MG63 (cell line): ENCODE measurements around the gene MYH11. TPM values are rescaled to one million over a fixed set of nuclear protein-coding genes. Genes with fewer than 3 reads are reported as not detected.

Experiments used
- DNase-seq: peaks from one replicate; pipeline ENCODE4 v3.0.0-alpha.2; 2020
- H3K27me3 ChIP-seq: fragments of 250-450 bp; sonication (Bioruptor Pico); 2 replicates; pipeline ENCODE4 v1.5.1; 2020; ENCODE audit warnings: mild to moderate bottlenecking, moderate library complexity
- H3K36me3 ChIP-seq: fragments of 250-450 bp; sonication (Bioruptor Pico); 2 replicates; pipeline ENCODE4 v1.5.1; 2020; ENCODE audit warnings: mild to moderate bottlenecking, moderate library complexity
- H3K4me3 ChIP-seq: fragments of 250-450 bp; sonication (Bioruptor Pico); 2 replicates; pipeline ENCODE4 v1.5.1; 2020; ENCODE audit warnings: mild to moderate bottlenecking, moderate library complexity
- H3K9me3 ChIP-seq: fragments of 250-450 bp; sonication (Bioruptor Pico); 2 replicates; pipeline ENCODE4 v1.5.1; 2020; ENCODE audit warnings: mild to moderate bottlenecking, moderate library complexity
- total RNA-seq: library from RNA; depleted of rRNA; stranded (reverse); fragments of >200 nt; shearing (Covaris generic); gene quantifications from 2 replicates; pipeline ENCODE4 v1.2.3, GENCODE V29; 2014; ENCODE audit warnings: low replicate concordance

Gene MYH11
- total RNA-seq, 1 experiment from 2014 or later: 0.03 TPM

DNA sequence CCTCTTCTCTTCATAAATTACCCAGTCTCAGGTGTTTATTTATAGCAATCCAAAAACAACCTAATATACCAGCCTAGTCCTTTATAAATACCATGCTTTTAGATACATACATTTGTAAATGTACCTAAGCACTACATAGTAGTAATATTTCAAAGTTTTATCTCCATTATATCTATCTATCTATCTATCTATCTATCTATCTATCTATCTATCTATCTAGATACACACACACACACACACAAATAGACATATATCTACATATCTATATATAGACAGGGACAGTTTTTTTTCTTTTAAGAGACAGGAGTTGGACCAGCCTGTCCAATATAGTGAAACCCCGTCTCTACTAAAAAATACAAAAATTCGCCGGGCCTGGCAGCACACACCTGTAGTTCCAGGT lies 25.7 kb upstream of the MYH11 start:
- no peaks in the 10 kb centered on the region for H3K9me3 ChIP-seq
- DNase-seq: no peak
- no peak overlapping the region for H3K4me3 ChIP-seq
- H3K36me3 ChIP-seq: peaks cover 79% of the 10 kb centered on the region
- H3K27me3 ChIP-seq: no peaks in the 10 kb centered on the region

DNA sequence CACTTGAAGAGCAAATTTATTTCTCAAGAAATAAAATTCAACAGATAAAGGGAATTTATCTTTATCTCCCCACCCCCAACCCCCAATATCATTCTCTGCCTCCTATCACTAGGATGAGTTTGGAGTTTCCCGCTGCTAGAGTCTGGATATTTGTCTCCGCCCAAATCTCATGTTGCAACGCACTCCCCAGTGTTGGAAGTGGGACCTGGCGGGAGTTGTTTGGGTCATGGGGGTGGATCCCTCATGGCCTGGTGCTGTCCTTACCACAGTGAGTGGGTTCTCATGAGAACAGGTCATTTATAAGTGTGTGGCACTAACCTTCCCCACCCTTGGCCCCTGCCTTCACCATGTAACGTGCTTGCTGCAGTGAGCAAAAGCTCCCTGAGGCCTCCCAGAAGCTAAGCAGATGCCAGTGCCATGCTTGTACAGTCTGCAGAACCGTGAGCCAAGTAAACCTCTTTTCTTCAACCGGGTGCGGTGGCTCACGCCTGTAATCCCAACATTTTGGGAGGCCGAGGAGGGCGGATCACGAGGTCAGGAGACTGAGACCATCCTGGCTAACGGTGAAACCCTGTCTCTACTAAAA lies 25.1 kb upstream of the MYH11 start:
- Histone ChIP-seq H3K4me3 (no peak overlapping the region), H3K9me3 (no peaks in the 10 kb centered on the region), H3K27me3 (no peaks in the 10 kb centered on the region), H3K36me3 (peaks cover 81% of the 10 kb centered on the region)
- DNase-seq: no peak

DNA sequence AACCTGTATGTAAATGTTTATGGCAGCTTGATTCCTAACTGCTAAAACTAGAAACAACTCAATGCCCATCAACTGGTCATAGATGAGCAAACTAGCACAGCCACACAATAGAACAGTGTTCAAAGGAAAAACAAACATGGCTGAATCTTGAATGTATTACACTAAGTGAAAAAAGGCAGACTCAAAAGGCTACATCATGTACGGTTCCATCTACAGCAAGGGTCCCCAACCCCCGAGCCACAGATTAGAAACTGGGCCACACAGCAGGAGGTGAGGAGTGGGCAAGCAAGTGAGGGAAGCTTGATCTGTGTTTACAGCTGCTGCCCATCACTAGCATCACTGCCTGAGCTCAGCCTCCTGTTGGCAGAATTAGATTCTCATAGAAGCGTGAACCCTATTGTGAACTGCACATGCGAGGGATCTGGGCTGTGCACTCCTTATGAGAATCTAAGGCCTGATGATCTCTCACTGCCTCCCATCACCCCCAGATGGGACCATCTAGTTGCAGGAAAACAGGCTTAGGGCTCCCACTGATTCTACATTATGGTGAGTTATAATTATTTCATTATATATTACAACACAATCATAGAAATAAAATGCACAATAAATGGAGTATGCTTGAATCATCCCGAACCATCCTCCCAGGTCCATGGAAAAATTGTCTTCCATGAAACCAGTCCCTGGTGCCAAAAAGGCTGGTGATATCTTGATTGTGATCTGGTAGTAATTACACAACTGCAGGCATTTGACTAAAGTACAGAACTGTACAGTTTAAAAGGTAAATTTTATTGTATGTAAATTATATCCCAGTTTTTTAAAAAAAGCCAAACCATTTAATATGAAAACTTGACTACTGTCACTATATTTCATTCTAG lies 23.8 kb upstream of the MYH11 start:
- no peak for DNase-seq
- no peaks in the 10 kb centered on the region for H3K27me3 ChIP-seq
- H3K36me3 ChIP-seq: peaks cover 76% of the 10 kb centered on the region

DNA sequence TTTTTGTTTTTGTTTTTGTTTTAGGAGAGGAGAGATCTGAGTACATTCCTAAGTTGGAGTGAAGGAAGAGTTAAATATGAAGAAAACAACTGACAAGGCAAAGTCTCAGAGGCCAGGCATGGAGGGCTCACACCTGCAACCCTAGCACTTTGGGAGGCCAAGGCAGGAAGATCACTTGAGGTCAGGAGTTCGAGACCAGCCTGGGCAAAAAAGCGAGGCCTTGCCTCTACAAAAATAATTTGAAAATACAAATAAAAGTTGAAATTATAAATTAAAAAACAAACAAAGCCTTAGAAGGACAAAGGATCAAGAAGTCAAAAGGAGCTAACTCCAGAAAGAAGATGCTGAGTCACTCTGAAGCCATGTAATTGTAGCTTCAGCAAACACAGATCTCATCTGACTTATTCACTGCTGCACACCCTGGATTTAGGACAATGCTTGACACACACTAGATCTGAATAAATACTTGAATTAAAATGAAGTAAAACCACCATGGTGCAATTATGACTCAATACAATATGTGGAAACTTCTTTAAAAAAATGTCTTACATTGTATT lies 22.5 kb upstream of the MYH11 start:
- no peak overlapping the region for H3K4me3 ChIP-seq
- peaks cover 74% of the 10 kb centered on the region for H3K36me3 ChIP-seq
- no peaks in the 10 kb centered on the region for H3K27me3 ChIP-seq
- H3K9me3 ChIP-seq: no peaks in the 10 kb centered on the region
- DNase-seq: peak; percentile 60

More for the DNA sequence above, 23.8 kb upstream of the MYH11 start:
- Histone ChIP-seq H3K9me3 (no peaks in the 10 kb centered on the region), H3K4me3 (no peak overlapping the region)

DNA sequence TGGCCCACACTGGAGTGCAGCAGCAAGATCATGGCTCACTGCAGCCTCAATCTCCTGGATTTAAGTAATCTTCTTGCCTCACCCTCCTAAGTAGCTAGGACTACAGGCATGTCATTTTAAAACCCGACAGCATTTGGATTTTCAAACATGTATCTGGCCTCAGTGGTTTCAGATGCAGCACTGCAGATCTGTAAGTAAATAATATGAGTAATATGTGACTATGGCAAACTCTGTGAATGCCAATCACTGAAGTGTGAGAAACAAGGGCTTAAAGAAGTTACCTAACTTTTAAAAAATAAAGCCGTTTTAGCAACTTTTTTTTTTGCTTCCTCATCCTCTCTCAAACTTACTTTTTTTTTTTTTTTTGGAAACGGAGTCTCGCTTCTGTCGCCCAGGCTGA lies 19.7 kb upstream of the MYH11 start:
- no peak for DNase-seq
- H3K9me3 ChIP-seq: no peaks in the 10 kb centered on the region
- H3K4me3 ChIP-seq: no peak overlapping the region
- peaks cover 65% of the 10 kb centered on the region for H3K36me3 ChIP-seq
- H3K27me3 ChIP-seq: no peaks in the 10 kb centered on the region

DNA sequence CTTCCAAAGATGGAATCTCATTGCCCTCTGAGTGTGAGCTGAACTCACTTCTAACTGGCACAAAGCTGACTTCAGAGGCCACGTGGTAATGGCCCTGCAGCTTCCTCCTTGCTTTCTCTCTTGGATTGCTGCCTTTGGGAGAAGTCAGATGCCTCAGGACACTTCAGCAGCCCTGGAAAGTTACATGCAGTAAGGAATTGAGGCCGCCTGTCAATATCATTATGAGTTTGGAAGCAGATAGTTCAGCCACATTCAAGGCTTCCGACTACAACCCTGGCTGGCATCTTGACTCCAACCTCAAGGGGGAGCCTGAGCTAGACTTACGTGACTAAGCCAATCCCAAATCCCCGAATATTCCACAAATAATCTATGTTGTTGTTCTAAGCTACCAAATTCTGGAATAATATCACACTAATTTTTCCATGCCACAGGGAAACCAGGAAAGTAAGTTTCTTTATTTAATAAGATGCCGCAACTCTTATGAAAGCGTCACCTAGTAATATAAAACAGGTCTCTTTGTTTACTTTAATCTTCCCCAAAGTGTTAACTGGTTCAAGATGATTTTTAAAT lies 18.0 kb upstream of the MYH11 start:
- no peak overlapping the region for H3K4me3 ChIP-seq
- H3K9me3 ChIP-seq: no peaks in the 10 kb centered on the region
- DNase-seq: peak; percentile 77
- peaks cover 65% of the 10 kb centered on the region for H3K36me3 ChIP-seq
- H3K27me3 ChIP-seq: no peaks in the 10 kb centered on the region

DNA sequence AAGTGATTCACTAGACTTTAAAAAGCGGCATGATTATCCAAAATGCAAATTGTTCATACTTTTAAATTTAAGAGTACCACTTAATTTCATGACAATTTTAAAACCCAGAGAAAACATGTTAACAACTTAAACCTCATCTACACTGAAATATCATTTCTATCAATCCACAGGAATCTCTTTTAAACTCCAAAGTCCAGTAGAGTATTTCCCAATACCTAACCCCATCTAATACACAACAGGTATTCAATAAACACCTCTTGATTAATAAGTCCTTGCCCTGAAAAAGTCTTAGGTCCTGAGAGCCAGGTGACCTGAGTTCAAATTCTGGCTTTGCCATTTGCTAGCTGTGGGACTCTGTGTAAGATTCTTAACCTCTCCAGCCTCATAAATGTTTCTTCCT lies 16.9 kb upstream of the MYH11 start:
- no peak for DNase-seq
- no peak overlapping the region for H3K4me3 ChIP-seq
- no peaks in the 10 kb centered on the region for H3K27me3 ChIP-seq
- H3K36me3 ChIP-seq: peaks cover 65% of the 10 kb centered on the region
- H3K9me3 ChIP-seq: no peaks in the 10 kb centered on the region

DNA sequence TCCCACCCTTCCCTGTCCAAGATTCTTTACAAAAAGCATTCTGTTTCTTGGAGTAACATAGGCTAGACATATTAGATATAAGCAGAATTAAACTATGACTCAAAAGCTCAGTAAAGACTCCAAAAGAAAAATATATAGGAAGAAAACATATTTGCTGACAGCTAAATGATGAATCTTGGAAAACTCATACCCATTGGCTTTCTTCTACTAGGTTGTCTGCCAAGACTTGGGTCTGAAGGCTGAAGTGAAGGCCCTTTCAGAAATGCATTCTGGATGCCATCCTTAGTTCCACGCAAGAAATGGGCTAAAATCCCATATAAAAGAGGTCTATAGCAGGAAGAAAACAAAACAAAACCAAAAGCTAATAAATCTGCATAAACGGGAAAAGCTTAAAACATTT lies 16.5 kb upstream of the MYH11 start:
- Histone ChIP-seq H3K4me3 (no peak overlapping the region), H3K27me3 (no peaks in the 10 kb centered on the region), H3K9me3 (no peaks in the 10 kb centered on the region), H3K36me3 (peaks cover 66% of the 10 kb centered on the region)
- DNase-seq: peak; percentile 28

DNA sequence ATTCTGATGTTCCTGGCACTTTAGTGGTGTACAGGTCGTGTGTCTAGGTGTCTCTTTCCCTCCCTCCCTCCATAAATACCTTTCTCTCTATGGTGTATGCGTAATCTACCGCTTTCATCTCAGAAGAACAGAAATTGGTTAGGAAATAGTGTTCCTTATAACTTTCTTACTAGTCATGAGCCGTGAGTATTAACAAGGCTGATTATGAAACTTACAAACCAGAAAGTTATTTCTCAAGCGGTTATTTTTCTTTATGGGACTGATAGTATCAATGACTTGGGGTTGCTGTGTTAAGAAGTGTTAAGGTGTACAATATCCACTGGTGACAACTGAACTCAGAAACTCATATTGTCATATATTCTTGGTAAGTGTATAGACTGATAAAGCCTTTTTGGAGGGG lies 13.2 kb upstream of the MYH11 start:
- Histone ChIP-seq H3K9me3 (no peaks in the 10 kb centered on the region), H3K4me3 (no peak overlapping the region), H3K27me3 (no peaks in the 10 kb centered on the region), H3K36me3 (peaks cover 68% of the 10 kb centered on the region)
- DNase-seq: no peak

DNA sequence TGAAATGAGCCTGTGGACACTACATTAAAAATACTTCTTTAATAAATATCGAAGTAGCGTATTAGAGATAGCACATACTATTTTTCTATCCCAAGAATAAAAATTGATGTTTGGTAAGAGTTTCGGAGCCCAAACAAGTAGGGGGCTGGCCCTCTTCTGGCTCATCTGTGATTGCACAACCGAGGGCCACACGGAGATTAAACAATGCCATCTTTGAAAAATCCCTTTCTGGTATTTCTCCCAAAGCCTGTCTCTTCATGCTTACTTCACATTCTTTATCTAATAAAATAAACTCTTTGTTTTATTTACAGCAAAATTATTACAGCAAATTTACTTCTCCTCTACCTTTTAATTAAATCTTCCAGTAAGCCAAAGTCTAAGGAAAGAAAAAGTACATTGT lies 9.6 kb upstream of the MYH11 start:
- no peak for DNase-seq
- H3K36me3 ChIP-seq: peaks cover 48% of the 10 kb centered on the region
- no peaks in the 10 kb centered on the region for H3K9me3 ChIP-seq
- H3K4me3 ChIP-seq: no peak overlapping the region
- no peaks in the 10 kb centered on the region for H3K27me3 ChIP-seq

DNA sequence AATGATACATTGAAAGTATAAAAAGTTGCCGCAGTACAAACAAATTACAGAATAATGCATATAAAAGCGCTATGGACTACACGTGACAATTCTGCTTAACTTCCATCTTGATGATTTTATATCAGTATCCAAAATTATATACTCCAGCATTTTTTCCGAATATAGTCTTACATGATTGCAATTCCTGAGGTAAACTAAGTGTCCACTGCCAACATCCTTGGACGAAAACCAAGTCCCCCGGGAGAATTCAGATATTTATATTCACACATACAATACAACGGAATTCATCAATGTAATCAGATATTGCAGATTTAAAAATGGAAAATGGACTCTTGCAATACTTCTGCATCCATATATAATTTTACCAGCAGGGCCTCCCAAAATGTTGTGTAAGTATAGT lies 8.9 kb upstream of the MYH11 start:
- no peaks in the 10 kb centered on the region for H3K27me3 ChIP-seq
- H3K9me3 ChIP-seq: no peaks in the 10 kb centered on the region
- peaks cover 43% of the 10 kb centered on the region for H3K36me3 ChIP-seq
- peak; percentile 58 for DNase-seq
- no peak overlapping the region for H3K4me3 ChIP-seq

DNA sequence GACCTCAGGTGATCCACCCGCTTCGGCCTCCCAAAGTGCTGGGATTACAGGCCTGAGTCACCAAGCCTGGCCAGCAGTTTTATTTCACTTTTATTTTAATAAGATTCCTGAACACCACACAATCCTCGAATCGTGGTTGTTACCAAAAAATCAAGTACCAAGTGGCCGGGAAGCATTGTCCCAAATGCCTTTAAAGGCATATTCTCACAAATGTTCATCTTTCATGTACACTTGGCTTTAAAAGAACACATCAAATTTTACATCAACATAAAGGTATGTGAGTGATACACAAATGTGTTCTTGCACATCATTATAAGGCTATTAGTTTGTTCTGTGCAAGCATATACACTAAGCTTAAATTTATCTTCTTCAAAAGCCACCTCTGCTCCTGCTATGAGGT lies 8.1 kb upstream of the MYH11 start:
- peaks cover 35% of the 10 kb centered on the region for H3K36me3 ChIP-seq
- H3K4me3 ChIP-seq: no peak overlapping the region
- no peak for DNase-seq
- no peaks in the 10 kb centered on the region for H3K9me3 ChIP-seq
- H3K27me3 ChIP-seq: no peaks in the 10 kb centered on the region

DNA sequence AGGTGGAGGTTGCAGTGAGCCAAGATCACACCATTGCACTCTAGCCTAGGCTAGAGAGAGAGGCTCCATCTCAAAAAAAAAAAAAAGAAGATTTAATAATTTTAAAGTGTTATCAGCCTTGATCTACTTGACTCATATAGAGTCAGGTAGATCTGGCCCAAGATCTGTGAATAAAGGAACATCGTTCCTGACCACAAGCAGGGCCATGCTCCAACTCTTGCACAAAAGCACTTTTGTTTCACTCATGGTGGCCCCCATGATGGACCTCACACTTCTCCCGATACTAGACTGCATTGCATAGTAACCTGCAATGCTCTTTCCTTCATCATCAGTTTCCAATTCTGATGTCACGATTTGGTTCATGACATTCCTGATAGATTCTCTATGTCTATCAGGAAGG lies 5.2 kb upstream of the MYH11 start:
- Histone ChIP-seq H3K9me3 (no peaks in the 10 kb centered on the region), H3K36me3 (peaks cover 11% of the 10 kb centered on the region), H3K27me3 (peaks cover 10% of the 10 kb centered on the region), H3K4me3 (no peak overlapping the region)
- no peak for DNase-seq

DNA sequence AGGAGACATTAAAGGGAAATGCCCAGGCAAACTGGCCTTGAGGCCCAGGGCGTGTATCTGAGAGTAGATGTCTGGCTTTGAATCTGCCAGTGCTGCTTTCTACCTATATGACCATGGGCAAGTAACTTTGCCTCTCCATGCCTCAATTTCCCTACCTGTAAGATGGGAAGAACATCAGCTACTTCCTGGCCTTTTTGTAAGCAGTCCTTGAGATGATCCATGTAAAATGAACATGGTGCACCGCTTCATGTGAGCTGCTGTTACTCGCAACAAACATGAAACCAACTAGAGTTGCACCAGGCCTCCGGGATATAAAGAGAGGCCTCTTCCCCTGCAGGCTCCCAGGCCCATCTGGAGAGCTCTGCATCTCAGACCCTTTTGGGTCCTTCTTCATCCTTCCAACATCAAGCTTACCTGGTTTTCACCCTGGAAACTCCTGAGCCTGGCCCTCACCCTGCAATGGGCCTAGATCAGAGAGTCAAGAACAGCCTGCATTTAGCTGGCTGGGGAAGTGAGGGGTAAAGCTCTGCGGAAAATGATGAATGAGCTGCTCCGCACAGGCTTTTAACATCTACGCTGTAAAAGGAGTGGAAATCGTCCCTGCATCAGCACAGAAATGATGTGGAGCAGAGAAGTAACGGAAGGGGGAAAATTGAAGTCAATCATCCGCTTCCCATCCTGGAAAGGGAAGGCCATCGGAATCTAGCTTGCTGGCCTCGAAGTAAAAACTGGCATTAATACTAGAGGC lies 2.3 kb upstream of the MYH11 start:
- Histone ChIP-seq H3K36me3 (no peaks in the 10 kb centered on the region), H3K4me3 (no peak overlapping the region), H3K9me3 (no peaks in the 10 kb centered on the region), H3K27me3 (peaks cover 19% of the 10 kb centered on the region)
- DNase-seq: no peak

DNA sequence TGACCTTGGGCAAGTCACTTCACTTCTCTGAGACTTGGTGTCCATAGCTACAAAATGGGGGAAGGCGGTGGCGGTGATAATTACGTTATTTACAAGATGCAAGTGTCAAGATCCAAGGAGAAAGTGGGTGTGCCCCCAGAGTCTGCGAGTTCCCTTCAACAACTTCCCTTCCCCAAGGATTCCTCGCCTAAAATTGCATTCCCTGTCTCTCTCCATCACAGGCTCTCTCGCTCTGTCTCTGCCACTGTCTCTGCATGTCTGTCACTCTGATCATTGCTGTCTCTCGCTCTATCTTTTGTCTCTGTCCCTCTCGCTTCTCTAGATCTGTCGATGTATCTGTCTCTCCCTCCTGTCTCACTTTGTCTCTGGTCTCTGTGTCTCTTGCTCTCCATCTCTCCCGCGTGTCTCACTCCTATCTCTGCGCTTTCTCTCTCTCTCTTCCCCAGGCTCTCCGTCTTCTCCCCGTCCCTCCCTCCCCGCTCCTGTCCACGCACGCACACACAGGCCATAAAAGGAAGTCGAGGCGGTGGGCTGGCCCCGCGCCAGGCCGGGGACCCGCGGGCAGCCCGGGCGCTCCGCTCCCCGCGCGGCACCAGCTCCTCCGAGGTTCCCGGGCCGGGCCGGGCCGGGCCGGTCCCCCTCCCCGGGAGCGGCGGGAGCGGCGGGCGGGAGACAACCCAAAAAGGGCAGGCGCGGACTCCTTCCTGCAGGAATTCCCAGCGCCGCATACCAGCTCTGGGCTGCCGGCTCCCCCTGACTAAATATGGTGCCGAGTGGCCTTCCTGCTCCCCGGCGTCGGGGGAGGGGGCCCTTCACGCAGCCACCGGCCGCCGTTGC lies 1.1 kb upstream of the MYH11 start:
- no peaks in the 10 kb centered on the region for H3K36me3 ChIP-seq
- peak; percentile 22 for DNase-seq
- H3K27me3 ChIP-seq: peaks cover 21% of the 10 kb centered on the region
- H3K9me3 ChIP-seq: no peaks in the 10 kb centered on the region
- peak overlapping the region; percentile 28 for H3K4me3 ChIP-seq

DNA sequence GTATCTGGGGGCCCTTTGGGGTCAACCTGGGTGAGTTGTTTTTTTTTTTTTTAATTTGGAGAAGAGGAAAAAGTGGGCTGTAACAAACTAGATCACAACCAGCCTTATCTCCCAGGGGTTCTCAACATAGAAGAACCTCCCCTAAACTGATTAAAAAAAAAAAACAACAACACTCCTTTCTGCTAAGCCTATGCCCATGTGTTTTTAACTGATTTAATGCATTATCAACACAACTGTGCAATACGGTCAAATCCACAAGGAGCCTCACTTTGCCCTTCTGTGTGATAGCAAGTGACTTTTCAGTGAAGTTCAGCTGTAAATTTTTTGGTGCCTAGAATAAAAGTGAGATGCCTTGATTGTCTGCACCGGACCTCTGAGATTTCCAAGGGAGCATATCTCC lies 646 bp downstream of the MYH11 start:
- Histone ChIP-seq H3K36me3 (no peaks in the 10 kb centered on the region), H3K9me3 (no peaks in the 10 kb centered on the region), H3K4me3 (no peak overlapping the region), H3K27me3 (peaks cover 21% of the 10 kb centered on the region)
- no peak for DNase-seq
